ENCODE measurements around the gene HNRNPA3.
A peak's percentile ranks its signal among the peaks of the same experiment; 100 is the strongest.
"Not testable (repeated sequence)": the region's sequence is repeated elsewhere in the genome, so short reads cannot be mapped to it uniquely, and the experiment has no call there.

The HNRNPA3 gene

DNA sequence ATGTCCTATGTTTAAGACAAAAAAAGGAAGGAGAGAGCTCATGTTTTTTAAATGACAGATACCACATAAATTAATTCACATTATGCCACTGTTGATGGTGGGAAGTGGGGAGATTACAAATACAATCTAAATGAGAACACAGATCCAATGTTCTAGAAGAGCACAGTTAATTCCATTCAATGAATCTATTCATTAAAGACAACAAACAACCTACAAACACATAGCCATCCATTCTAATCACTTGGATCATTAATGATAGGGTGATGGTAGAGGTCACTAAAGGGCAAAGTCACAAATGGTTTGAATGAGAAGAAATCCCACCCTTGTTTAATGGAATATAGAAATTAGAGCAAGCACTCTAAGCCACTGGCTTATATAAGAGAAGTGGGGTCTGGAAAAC is 21.7 kb downstream of the HNRNPA3 start:
- no peak for DNase-seq

DNA sequence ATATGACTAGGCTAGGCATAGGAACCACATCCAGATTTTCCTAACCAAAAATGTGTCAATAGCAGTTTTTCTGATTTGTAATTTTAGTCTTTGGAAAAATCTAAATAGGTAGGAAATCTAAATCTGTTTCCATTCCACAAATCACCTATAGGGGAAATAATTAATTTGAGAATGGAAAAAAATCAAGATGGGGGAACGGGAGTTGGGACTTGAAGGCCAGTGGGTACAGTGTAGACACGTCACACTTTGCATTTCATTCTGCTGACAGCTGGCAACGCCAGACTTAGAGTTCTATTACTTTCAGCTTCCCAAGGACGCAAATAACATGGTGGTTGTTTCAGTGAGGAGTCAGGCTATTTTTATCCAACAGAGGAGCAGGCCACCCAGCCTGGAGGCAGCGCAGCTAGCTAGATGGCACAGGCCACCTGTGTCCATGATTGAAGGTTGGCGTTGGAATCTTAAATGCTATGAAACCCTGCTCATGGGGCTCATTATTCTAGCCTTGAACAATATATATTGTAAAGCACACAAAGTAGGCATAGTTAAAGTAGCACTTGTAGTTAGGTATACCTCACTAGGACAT is 23.4 kb downstream of the HNRNPA3 start:
- DNase-seq = no peak

DNA sequence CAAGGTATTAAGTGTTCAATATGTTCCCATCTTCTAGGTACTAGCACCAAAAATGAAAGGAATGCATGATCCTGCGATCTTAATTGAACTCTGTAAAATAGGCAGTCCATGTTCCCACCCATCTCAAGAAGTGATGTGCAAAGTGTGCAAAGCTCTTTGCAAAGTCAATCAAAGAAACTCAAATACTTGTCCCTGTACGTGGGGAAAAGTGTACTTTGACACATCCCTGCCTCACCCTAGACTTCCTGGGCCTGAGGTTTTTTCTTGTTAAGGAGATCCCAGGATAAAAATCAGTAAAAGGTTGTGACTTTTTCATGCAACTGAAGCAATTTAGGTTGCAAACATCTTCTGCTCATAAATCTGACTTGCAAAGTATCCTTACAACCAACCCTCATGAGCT is 25.3 kb downstream of the HNRNPA3 start:
- DNase-seq = no peak

- no peak for DNase-seq
Observed at GRCh38 chr2:177239053-177239452, 26.5 kb downstream of the HNRNPA3 start.

- DNase-seq = no peak
Observed at GRCh38 chr2:177239932-177240630, 27.5 kb downstream of the HNRNPA3 start.

DNA sequence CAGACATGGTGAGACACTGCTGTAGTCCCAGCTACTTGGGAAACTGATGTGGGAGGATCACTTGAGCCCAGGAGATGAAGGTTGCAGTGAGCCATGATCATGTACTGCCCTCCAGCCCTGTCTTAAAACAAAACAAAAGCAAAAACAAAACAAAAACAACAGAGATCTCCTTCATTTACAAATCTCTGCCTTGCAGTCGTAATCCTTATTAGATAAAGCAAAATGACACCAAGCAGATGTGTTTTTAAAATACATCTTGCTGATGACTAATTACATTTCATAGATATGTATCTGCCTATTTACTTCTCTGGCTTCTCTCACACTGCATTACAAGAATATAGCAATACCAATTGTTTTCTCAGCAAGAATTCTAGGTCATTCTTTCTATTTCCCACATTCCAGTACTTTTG is 29.1 kb downstream of the HNRNPA3 start:
- DNase-seq = no peak

DNA sequence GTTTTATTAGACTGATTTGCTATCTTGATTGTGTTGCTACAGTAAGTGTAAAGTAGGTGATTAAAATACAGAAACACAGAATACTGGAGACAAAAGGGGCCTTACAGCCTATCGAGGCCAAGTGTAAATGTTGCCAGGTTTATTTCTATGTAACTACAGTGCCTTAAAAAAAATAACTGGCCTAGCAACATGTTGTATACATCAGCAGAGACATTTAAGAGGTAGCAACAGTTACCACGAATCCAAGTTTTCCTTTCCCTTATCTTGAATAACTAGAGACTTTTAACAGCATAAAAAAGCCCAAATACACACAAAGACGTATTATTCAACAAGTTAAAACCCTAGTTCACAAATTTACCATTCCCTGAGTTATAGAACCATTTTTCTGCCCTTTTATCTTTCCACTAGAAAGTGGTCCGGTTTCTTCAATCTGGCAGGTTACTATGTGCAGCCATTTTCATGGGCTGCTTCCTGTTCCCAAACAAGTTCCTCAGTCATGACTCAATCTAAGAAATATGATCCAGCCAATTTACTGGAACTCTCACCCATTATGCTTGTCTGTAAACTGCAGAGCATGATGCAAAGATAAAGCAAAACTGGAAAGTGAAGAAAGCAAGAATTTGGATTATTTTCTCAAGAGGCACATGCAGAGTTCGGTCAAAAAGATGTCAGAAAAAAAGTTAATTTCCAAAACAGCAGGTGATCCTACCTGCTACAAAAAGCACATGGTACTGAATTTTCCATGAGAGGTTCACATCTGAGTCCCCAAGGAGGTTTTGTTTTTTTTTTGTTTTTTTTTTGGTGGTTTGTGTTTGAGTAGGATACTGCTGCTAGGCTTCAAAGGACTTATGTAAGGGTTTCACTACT is 29.8 kb downstream of the HNRNPA3 start:
- DNase-seq = peak; percentile 61

- DNase-seq = no peak
Observed at GRCh38 chr2:177243073-177243472, 30.5 kb downstream of the HNRNPA3 start.

GRCh38 chr2:177243476-177243875 is 30.9 kb downstream of the HNRNPA3 start:
- no peak for DNase-seq

DNA sequence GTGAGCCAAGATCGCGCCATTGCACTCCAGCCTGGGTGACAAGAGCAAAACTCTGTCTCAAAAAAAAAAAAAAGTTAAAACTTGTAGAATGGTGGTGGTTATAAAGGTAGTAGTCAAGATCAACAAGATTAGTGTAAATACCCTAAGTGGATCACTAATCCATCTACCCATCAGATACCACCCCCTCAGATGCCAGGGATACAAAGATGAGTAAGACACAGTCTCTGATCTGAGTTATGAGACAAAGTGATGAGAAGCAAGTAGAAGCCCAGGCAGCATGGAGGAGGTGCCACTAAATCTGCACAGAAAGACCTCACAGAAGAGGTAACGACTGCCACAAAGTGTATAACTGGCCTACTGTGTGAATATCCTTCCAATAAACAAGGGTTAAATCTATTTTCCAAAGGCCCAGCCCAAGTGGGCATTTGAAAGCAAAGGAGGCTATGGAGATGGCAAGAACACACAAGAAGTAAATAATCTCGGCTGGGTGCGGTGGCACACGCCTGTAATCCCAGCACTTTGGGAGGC is 31.7 kb downstream of the HNRNPA3 start:
- no peak for DNase-seq

DNA sequence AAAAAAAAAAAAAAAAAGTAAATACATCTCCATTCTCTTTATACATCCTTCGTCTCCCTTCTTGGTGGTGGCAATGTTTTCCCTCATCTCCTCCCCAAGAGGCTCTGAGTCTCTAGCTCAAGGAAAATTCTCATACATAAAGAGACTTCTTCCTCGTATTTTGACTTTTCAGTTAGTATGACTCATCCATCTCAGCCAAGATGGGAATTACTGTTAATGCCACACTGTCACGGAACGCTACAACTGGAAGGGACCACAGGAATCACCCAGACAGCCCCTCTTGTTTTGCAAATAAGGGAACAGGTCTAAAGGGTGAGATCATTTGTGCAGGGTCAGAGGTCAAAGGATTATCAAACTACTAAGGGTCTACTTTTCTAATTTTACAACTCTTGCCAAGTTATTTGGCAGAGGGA is 32.4 kb downstream of the HNRNPA3 start:
- DNase-seq = no peak

GRCh38 chr2:177246000-177246399 is 33.4 kb downstream of the HNRNPA3 start:
- DNase-seq = no peak

- not testable (repeated sequence) for DNase-seq
Observed at GRCh38 chr2:177246523-177247030, 34.0 kb downstream of the HNRNPA3 start.

DNA sequence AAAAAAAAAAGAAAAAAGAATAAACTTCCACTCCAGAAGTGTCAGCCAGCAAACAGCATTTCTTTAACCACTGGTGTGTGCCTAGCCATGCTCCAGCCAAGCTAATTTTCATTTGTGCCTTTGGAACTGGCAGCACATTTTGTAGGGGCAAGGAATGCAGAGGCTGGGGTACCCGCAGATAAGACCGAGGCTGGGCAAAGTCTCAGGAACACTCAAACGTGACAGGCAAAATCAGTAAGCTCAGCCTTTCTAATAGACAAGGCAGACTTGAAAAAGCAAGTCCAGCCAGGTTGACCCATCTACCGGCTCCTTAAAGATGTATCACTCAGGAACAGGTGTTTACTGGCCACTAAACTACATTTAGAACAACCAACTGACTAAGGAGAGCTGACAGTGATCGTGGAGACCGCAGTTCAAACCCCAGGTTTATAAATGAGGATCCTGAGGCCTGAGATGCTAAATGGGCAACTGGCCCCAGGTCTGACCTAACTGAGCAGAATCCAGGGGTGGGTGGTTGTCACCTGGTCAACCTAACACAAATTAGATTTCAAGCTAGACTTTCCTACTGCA is 35.2 kb downstream of the HNRNPA3 start:
- no peak for DNase-seq

- no peak for DNase-seq
Observed at GRCh38 chr2:177249038-177249437, 36.4 kb downstream of the HNRNPA3 start.

DNA sequence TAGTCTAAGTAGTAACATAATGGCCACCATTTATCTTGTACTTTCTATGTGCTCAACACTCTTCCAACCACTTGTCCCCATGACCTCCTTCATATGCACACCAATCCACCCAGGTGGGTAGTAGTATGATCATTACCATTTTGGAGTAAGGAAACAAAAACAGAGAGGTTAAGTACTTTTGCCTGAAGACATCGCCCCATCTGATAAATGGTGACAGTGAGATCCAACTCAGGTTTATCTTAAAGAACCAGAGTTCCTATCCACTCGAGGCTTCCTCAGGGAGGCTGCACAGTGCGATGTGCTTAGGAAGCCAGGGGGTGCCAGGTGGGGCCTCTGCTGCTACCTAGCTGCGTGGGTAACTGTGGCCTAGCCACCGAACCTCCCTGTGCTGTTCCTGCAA is 37.9 kb downstream of the HNRNPA3 start:
- no peak for DNase-seq

DNA sequence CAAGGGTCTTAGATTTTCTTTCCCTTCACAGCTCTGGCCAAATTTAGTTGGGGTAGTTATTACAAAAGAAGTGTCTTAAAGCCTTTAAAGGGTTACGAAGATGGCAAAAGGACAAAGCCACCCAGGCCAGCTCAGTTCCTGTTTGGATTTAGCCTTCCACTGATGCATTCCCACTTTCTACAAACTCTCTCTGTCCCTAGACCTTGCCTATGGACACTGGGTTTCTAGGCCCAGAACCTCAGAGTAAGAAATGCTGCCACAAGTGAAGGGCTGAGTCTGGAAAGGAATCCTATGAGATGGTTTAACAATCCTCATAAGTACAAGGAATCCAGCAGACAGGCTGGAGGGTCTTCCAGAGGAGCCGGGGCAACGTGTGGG is 38.6 kb downstream of the HNRNPA3 start:
- no peak for DNase-seq

DNA sequence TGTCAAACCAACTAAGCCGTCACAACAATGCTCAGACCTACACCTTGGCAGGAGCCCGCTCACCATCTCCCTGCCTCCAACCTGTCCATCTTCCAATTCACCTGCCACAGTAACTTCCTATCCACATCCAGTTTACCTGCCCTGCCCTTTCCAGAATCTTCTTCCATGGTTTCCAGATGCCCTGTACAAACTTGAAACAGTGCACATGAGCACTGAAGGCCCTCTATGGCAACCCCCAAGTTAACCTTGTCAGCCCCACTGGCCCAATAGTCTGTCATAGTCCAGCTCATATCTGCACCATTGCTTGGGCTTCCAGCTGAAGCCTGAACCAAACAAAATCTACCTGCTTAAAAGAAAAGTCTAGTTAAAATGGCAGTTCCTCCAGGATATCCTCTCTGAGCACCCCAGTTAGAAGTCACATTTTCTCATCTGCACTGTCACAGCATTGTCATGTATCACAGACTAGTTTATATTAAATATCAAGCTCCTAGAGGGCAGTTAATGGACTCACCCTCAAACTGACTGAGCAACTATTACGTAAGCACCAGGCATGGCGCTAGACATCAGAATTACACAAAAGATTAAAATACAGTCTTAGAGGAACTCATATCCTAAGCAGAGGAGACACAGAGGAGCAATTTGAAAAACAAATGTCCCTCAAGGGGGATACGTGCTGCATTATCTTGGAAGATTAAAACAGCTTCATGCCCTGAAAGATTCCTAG is 40.4 kb downstream of the HNRNPA3 start:
- no peak for DNase-seq

DNA sequence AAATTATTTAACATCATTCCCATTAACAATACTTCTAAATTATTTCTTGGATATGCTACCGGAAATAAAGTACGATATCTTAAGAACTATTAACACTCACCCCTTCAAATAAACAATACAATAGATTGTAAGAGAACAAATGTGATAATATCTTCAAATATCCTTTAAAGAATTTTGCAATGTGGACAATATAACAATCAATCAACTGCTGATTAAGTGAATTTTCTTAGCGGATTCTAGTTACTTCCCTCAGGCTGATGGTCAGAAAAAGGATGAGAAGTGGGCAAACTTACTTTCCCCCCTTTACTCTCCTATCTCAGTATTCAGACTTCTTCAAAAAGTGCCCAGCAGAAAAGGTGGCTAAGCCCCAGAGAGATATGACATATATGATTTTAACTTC is 41.1 kb downstream of the HNRNPA3 start:
- no peak for DNase-seq

DNA sequence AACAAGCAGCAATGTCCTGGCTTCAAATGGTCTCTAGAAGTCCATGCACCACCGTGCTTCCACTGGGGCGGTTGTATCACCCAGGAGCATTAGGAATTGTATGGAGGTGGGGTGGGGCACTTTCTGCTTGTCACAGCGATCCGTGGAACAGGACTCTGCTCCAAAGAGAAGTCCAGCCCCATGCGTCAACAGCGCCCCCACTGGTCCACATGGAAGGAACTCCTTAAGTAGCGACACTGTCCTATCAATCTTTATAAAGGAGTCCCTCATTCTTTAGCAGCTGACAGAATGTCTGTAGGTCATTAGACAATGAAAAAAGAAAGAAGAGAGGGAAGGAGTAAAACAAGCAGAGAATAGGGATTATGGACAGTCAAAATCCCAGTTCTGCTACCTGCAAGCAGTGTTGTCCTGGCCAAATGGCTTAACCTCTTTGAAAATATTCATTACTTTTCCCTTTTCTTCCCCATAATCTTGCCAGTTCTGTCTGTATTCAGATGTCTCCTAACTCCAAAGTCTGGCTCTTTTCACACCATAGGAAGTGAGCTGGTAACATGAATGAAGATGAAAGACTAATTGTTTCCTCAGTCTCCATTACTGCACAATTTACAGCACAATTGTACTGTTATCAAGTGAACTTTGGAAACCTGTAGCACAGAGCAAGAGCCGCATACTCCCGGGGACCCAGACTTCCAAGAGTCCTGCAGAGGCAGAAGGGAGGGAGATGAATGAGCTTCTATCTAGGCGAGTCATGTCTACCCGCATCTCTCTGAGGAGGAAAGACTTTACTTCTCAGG is 42.0 kb downstream of the HNRNPA3 start:
- DNase-seq = no peak

- no peak for DNase-seq
Observed at GRCh38 chr2:177255227-177255601, 42.6 kb downstream of the HNRNPA3 start.

DNA sequence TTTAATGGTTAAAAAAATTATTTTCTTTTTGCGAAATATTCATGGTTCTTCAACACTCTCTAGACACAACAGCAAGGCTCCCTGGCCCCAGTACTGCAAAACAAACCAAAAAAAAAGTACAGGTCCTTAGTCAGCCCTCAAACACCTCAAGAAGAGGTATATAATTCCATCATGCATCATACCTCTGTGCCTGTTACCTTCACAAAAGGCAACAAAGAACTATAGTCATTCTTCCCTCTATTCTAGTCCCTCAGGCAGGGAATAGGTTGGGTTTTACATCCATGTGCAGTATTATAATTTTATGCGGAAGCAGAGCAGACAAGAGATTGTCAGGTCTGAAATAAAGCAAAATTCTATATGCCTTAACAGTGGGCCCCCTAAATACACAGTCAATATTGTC is 43.4 kb downstream of the HNRNPA3 start:
- DNase-seq = no peak
